ENCODE measurements around the gene RSBN1.
"Not testable (repeated sequence)": the region's sequence is repeated elsewhere in the genome, so short reads cannot be mapped to it uniquely, and the experiment has no call there.

Gene RSBN1

DNA sequence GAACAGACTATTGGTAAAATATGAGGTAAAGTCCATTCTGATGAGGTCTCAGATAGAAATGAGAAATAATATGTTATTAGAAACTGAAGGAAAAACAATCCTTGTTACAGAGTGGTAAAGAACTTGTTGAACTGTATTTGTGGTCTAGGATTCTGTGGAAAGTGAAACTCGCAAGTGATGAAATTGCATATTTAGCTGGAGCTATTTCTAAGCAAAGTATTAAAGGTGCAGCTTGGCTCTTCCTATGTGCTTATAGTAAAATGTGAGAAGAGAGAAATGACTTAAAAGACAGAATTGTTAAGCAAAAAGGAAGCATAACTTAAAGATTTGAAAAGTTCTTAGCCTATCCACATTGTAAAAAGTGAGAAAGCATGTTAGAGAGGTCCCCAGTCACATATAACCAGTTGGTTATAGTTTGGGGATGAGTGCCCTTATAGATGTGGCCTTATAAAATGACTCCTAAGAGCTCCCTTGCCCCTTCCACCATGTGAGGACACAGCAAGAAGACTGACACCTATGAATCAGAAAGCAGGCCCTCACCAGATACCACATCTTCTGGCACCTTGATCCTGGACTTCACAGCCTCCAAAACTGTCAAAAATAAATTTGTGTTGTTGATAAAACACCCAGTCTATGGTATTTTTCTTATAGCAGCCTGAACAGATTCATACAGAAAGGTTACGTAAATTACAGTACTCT is 77.8 kb downstream of the RSBN1 start:
- no peak for DNase-seq

DNA sequence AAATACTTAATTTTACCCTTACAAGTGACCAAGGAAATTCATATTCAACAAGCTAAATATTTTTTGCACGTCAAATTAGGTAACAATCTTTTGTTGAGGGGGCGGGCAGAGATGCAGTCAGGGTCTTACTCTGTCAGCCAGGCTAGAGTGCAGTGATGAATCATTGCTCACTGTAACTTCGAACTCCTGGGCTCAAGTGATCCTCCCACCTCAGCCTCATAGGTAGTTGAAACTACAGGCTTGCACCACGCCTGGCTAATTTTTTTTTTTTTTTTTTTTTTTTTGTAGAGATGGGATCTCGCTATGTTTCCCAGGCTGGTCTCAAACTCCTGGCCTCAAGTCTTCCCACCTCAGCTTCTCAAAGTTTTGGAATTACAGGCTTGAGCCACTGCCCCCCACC is 79.5 kb downstream of the RSBN1 start:
- no peak for DNase-seq

GRCh38 chr1:113721010-113721409 is 91.3 kb downstream of the RSBN1 start:
- no peak for DNase-seq

- not testable (repeated sequence) for DNase-seq
These were observed 93.7 kb downstream of the RSBN1 start for GRCh38 chr1:113718621-113719020.

GRCh38 chr1:113717506-113717905 is 94.8 kb downstream of the RSBN1 start:
- not testable (repeated sequence) for DNase-seq

DNA sequence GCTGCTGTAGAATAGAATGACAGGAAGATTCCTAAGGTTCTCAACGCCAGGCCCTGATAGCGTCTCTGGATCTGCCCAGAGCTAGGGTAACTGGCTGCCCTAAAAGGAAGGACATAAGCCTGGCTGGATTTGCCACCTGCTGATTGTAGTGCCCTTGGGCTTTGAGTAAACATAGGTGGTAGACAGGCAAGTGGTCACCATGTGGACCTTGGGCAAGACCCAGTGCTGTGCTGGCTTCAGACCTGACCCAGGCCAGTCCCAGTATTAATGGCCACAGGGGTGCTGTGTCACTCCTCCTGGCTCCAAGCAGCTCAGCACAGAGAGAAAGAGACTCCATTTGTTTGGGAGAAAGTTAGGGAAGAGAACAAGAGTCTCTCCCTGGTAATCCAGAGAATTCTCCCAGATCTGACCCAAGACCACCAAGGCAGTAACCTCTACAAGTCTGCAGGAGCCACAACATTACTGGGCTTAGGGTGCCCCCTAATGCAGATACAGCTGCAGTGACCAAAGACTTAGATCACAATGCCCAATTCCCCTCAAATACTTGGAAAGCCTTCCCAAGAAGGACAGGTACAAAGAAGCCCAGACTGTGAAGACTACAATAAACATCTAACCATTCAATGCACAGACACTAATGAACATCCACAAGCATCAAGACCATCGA is 97.5 kb downstream of the RSBN1 start:
- DNase-seq: peak in 1 of 2 experiments; percentile 33
